Endothelial cell of umbilical vein (primary cell): ENCODE data around the gene UNC5B. TPM values are rescaled to one million over a fixed set of nuclear protein-coding genes. Genes with fewer than 3 reads are reported as not detected.

Experiments used
- BruUV-seq: library from RNA; stranded (reverse); fragments of 400-500 nt; replicated peaks from 2 replicates; lab custom pipeline; 2021; lab: Mats Ljungman, UMichigan
- CTCF ChIA-PET: fragments of 300-600, 350-600 bp; sonication (Branson Sonifier 250); formaldehyde crosslinking; loops from one replicate; lab custom pipeline; 2021; ENCODE audit warnings: antibody characterized with exemption, inconsistent platforms; lab: Charles Lee
- POLR2A ChIA-PET: fragments of 300-600, 350-600 bp; sonication (Branson Sonifier 250); formaldehyde crosslinking; loops from one replicate; lab custom pipeline; 2021; ENCODE audit warnings: antibody characterized with exemption, inconsistent platforms; lab: Charles Lee
- DNase-seq: peaks from one replicate; pipeline ENCODE4 v3.0.0-alpha.2; 2011; ENCODE audit warnings: low read depth, low spot score
- FAIRE-seq: peaks from 2 replicates; lab custom pipeline; 2011; peaks lifted over from hg19 to GRCh38; lab: Jason Lieb, UNC
- H2AFZ ChIP-seq: 2 replicates; pipeline ENCODE4 v1.6.0; 2012; ENCODE audit warnings: low read depth, low read length, control low read depth, inconsistent platforms
- H3K27ac ChIP-seq: 2 replicates; pipeline ENCODE4 v1.5.1; 2011; ENCODE audit warnings: low read depth, mild to moderate bottlenecking, control low read depth, low read length, moderate library complexity; ENCODE audit not compliant: insufficient read depth
- H3K27me3 ChIP-seq, 2 experiments: 2 replicates each; pipeline versions ENCODE4 v1.6.0 to v1.6.1; 2011; ENCODE audit warnings: low read length in 2 of 2, mixed read lengths in 1 of 2; ENCODE audit not compliant: control insufficient read depth in 2 of 2, insufficient read depth in 2 of 2
- H3K36me3 ChIP-seq, 2 experiments: 2 replicates in 1 of 2; 3 replicates in 1 of 2; pipeline ENCODE4 v1.5.1; 2011; ENCODE audit warnings: low read length in 2 of 2, mild to moderate bottlenecking in 1 of 2, moderate library complexity in 1 of 2; ENCODE audit not compliant: control insufficient read depth in 2 of 2, insufficient read depth in 2 of 2; ENCODE audit errors: extremely low read depth in 1 of 2
- H3K4me1 ChIP-seq: 3 replicates; pipeline ENCODE4 v1.5.1; 2011; ENCODE audit warnings: mild to moderate bottlenecking, low read length; ENCODE audit not compliant: control insufficient read depth, insufficient read depth; ENCODE audit errors: extremely low read depth
- H3K4me2 ChIP-seq: 2 replicates; pipeline ENCODE4 v1.6.1; 2011; ENCODE audit warnings: low read length, control low read depth, mixed read lengths; ENCODE audit not compliant: insufficient read depth
- H3K4me3 ChIP-seq, 3 experiments: fragments of 200-600 bp in 1 of 3; sonication (generic), shearing (Covaris generic) in 1 of 3; replicated peaks in 1 of 3; 2 replicates each; pipeline ENCODE4 v1.5.1; 2011 to 2016; ENCODE audit warnings: control low read depth in 3 of 3, low read length in 3 of 3, mild to moderate bottlenecking in 2 of 3, inconsistent platforms in 1 of 3, low read depth in 1 of 3, moderate library complexity in 1 of 3; ENCODE audit not compliant: insufficient read depth in 1 of 3
- H3K79me2 ChIP-seq: 2 replicates; pipeline ENCODE4 v1.6.0; 2012; ENCODE audit warnings: low read length, inconsistent platforms; ENCODE audit not compliant: control insufficient read depth, insufficient read depth
- H3K9ac ChIP-seq: replicated peaks from 2 replicates; pipeline ENCODE3; 2011; ENCODE audit warnings: low read length, control low read depth; ENCODE audit not compliant: insufficient read depth; ENCODE audit errors: extremely low read depth
- H3K9me1 ChIP-seq: replicated peaks from 3 replicates; pipeline ENCODE4 v1.6.0; 2011; ENCODE audit warnings: mild to moderate bottlenecking, low read length; ENCODE audit not compliant: control insufficient read depth, insufficient read depth; ENCODE audit errors: extremely low read depth
- H3K9me3 ChIP-seq: replicated peaks from 2 replicates; pipeline ENCODE4 v1.5.1; 2012; ENCODE audit warnings: low read length, inconsistent platforms; ENCODE audit not compliant: control insufficient read depth, insufficient read depth
- H4K20me1 ChIP-seq: replicated peaks from 2 replicates; pipeline ENCODE3; 2011; ENCODE audit warnings: mild to moderate bottlenecking, low read length; ENCODE audit not compliant: control insufficient read depth, insufficient read depth; ENCODE audit errors: extremely low read depth
- CTCF ChIP-seq, 2 donors: IDR thresholded peaks; 1 replicate in 1 of 2; 2 replicates in 1 of 2; pipeline ENCODE4 v1.5.1; 2011; ENCODE audit warnings: low read length in 2 of 2, mild to moderate bottlenecking in 2 of 2, moderate library complexity in 2 of 2, control low read depth in 1 of 2, inconsistent platforms in 1 of 2, low read depth in 1 of 2; ENCODE audit not compliant: insufficient read depth in 1 of 2; ENCODE audit errors: extremely low read depth in 1 of 2
- EZH2 ChIP-seq: IDR thresholded peaks from 2 replicates; pipeline ENCODE4 v1.6.1; 2012; ENCODE audit warnings: borderline replicate concordance, low read depth, mild to moderate bottlenecking, moderate library complexity, low read length, inconsistent platforms; ENCODE audit not compliant: severe bottlenecking
- FOS ChIP-seq: IDR thresholded peaks from 2 replicates; pipeline ENCODE4 v1.6.1; 2011; ENCODE audit warnings: mild to moderate bottlenecking, low read length, moderate library complexity, borderline replicate concordance; ENCODE audit not compliant: insufficient read depth
- GATA2 ChIP-seq: IDR thresholded peaks from 2 replicates; pipeline ENCODE4 v1.7.0; 2011; ENCODE audit warnings: low read depth, mild to moderate bottlenecking, moderate library complexity, mixed read lengths, low read length; ENCODE audit not compliant: insufficient read length, insufficient read depth
- JUN ChIP-seq: IDR thresholded peaks from 2 replicates; pipeline ENCODE4 v1.6.1; 2011; ENCODE audit warnings: borderline replicate concordance, low read depth; ENCODE audit not compliant: insufficient read length, insufficient read depth
- MYC ChIP-seq: IDR thresholded peaks from one replicate; pipeline ENCODE4 v1.6.1; 2011; ENCODE audit warnings: mild to moderate bottlenecking, low read depth, low read length
- POLR2A ChIP-seq: IDR thresholded peaks from 2 replicates; pipeline ENCODE4 v1.6.1; 2012; ENCODE audit warnings: low read depth, mild to moderate bottlenecking, control low read depth, low read length
- POLR2AphosphoS5 ChIP-seq: IDR thresholded peaks from 2 replicates; pipeline ENCODE4 v1.6.1; 2012; ENCODE audit warnings: low read depth, mild to moderate bottlenecking, control low read depth, low read length, moderate library complexity; ENCODE audit not compliant: insufficient read depth
- dilution Hi-C: fragments of 300-500 bp; cut with MboI; formaldehyde crosslinking; loops from one replicate; pipeline ENCODE4 v1.15.0; 2019; ENCODE audit warnings: low sequenced_read_pairs; ENCODE audit not compliant: extremely low pct_ligation_motif_present
- intact Hi-C: fragments of 100-400 bp; cut with micrococcal nuclease; formaldehyde crosslinking; loops from one replicate; pipeline ENCODE4 v1.10.0; 2022
- polyA plus RNA-seq, 4 experiments: library from polyadenylated mRNA; depleted of rRNA in 3 of 4; stranded (reverse) in 3 of 4; unstranded in 1 of 4; fragments of >200 nt; gene quantifications; 2 replicates each; pipeline versions ENCODE4 v1.2.1 to v1.2.3, GENCODE V29; 2011 to 2012; ENCODE audit warnings: missing spikeins in 1 of 4
- total RNA-seq: library from RNA; stranded (reverse); gene quantifications from 2 replicates; pipeline ENCODE4 v1.2.3, GENCODE V29; 2021
- TF ChIP-seq, protein P1 (sequence below): IDR thresholded peaks from 2 replicates; pipeline ENCODE4 v1.6.1; 2011; ENCODE audit not compliant: insufficient read depth, insufficient read length

UNC5B gene
- total and polyA plus RNA-seq, 2 donors (not counting 3 experiments of a cell fraction or from before 2014, with no cell fraction given) = 0.39 to 2.5 TPM

GRCh38 chr10:71308985-71309384 is 96.6 kb downstream of the UNC5B start:
- H3K27me3 ChIP-seq = peaks cover 15 to 20% of the 10 kb centered on the region in 2 experiments
- BruUV-seq = no TSS peak
- no peak overlapping the region for H3K4me3 ChIP-seq
- CTCF ChIA-PET = interaction anchor here (1.3 kb wide), 1 partner anchor 388 kb away, joined by 3 read pairs; no protein-coding TSS in a partner anchor
- no peaks in the 10 kb centered on the region for H4K20me1 ChIP-seq
- dilution Hi-C loops (no loop called here), intact Hi-C loops (no loop called here)
- H3K36me3 ChIP-seq = no peaks in the 10 kb centered on the region
- DNase-seq (no peak), FAIRE-seq (no peak)
- H3K27ac ChIP-seq = no peak overlapping the region
- POLR2A ChIA-PET = no interaction called here
- no peaks in the 10 kb centered on the region for H3K79me2 ChIP-seq
- H3K9me1 ChIP-seq = no peaks in the 10 kb centered on the region
- no peak overlapping the region for H3K4me2 ChIP-seq
- H2AFZ ChIP-seq = no peak overlapping the region
- H3K9ac ChIP-seq = no peak overlapping the region
- no peaks in the 10 kb centered on the region for H3K4me1 ChIP-seq
- no peaks in the 10 kb centered on the region for H3K9me3 ChIP-seq
- TF ChIP-seq JUN = no peak
- TF ChIP-seq POLR2AphosphoS5 = no peak
- no peak for TF ChIP-seq EZH2
- TF ChIP-seq FOS = no peak
- no peak for TF ChIP-seq MYC
- TF ChIP-seq, protein P1, sequence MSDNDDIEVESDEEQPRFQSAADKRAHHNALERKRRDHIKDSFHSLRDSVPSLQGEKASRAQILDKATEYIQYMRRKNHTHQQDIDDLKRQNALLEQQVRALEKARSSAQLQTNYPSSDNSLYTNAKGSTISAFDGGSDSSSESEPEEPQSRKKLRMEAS = no peak

GRCh38 chr10:71309919-71310318 is 97.5 kb downstream of the UNC5B start:
- no peaks in the 10 kb centered on the region for H3K79me2 ChIP-seq
- no peak overlapping the region for H3K27ac ChIP-seq
- no peak overlapping the region for H2AFZ ChIP-seq
- intact Hi-C loops = loop anchor here (5.0 to 10.0 kb wide), 2 partner anchors 502 to 585 kb away; no protein-coding TSS in a partner anchor
- H3K4me1 ChIP-seq = no peaks in the 10 kb centered on the region
- POLR2A ChIA-PET = no interaction called here
- no peak overlapping the region for H3K4me3 ChIP-seq
- H3K4me2 ChIP-seq = no peak overlapping the region
- FAIRE-seq (no peak), DNase-seq (no peak)
- H3K27me3 ChIP-seq = peaks cover 17 to 20% of the 10 kb centered on the region in 2 experiments
- CTCF ChIA-PET = interaction anchor here (1.0 kb wide), 1 partner anchor 261 kb away, joined by 3 read pairs; no protein-coding TSS in a partner anchor
- H3K9me3 ChIP-seq = no peaks in the 10 kb centered on the region
- H4K20me1 ChIP-seq = no peaks in the 10 kb centered on the region
- no peaks in the 10 kb centered on the region for H3K36me3 ChIP-seq
- TF ChIP-seq CTCF (IDR thresholded peaks at IDR 0.05; ENCODE audit: extremely low read depth in 1 of 2, insufficient read depth in 1 of 2, low read depth in 1 of 2, low read length in 2 of 2) = no peak
- TF ChIP-seq MYC = no peak
- TF ChIP-seq POLR2AphosphoS5 = no peak
- no peak for TF ChIP-seq GATA2
- TF ChIP-seq JUN = no peak
- TF ChIP-seq POLR2A = no peak
- TF ChIP-seq, protein P1 = no peak
- TF ChIP-seq FOS = no peak
- no peak for TF ChIP-seq EZH2
- no peak overlapping the region for H3K9ac ChIP-seq
- H3K9me1 ChIP-seq = no peaks in the 10 kb centered on the region
- dilution Hi-C loops = no loop called here
- BruUV-seq = no TSS peak
